Neural cell (in vitro differentiated cells): ENCODE measurements around the gene RPS5. TPM values are rescaled to one million over a fixed set of nuclear protein-coding genes. Genes with fewer than 3 reads are reported as not detected.

Experiments used
- H2AFZ ChIP-seq: fragments of 200-600, 300-800 bp; sonication (generic), shearing (Covaris generic); 2 replicates; pipeline ENCODE4 v1.6.0; 2014; ENCODE audit warnings: low read depth, mild to moderate bottlenecking, antibody characterized with exemption, low read length, moderate library complexity
- H3F3A ChIP-seq: fragments of 200-600 bp; shearing (Covaris generic); 2 replicates; pipeline ENCODE4 v1.6.1; 2016; ENCODE audit warnings: mild to moderate bottlenecking, moderate library complexity, mixed read lengths, antibody characterized with exemption, low read length; ENCODE audit not compliant: insufficient read depth, poor library complexity, severe bottlenecking
- H3K27ac ChIP-seq: fragments of 200-600, 300-800 bp; sonication (generic), shearing (Covaris generic); 2 replicates; pipeline ENCODE4 v1.5.1; 2014; ENCODE audit warnings: mild to moderate bottlenecking, low read length, moderate library complexity
- H3K27me3 ChIP-seq: fragments of 300-800, 200-600 bp; sonication (generic), shearing (Covaris generic); 2 replicates; pipeline ENCODE4 v1.6.0; 2014; ENCODE audit warnings: mild to moderate bottlenecking, low read depth, low read length, moderate library complexity; ENCODE audit not compliant: insufficient read depth
- H3K36me3 ChIP-seq: fragments of 300-800, 200-600 bp; sonication (generic), shearing (Covaris generic); 2 replicates; pipeline ENCODE4 v1.5.1; 2014; ENCODE audit warnings: mild to moderate bottlenecking, antibody characterized with exemption, low read length, moderate library complexity; ENCODE audit not compliant: insufficient read depth
- H3K4me2 ChIP-seq: fragments of 300-800, 200-600 bp; sonication (generic), shearing (Covaris generic); 2 replicates; pipeline ENCODE4 v1.6.0; 2014; ENCODE audit warnings: mild to moderate bottlenecking, low read length
- H3K4me3 ChIP-seq: fragments of 300-800, 200-600 bp; sonication (generic), shearing (Covaris generic); 2 replicates; pipeline ENCODE4 v1.5.1; 2014; ENCODE audit warnings: mild to moderate bottlenecking, low read length, moderate library complexity
- H3K79me2 ChIP-seq: fragments of 200-600 bp; shearing (Covaris generic); replicated peaks from 2 replicates; pipeline ENCODE4 v1.6.0; 2014; ENCODE audit warnings: mild to moderate bottlenecking, low read length, moderate library complexity; ENCODE audit not compliant: insufficient read depth
- H3K9ac ChIP-seq: fragments of 300-800, 200-600 bp; sonication (generic), shearing (Covaris generic); 2 replicates; pipeline ENCODE4 v1.6.1; 2016; ENCODE audit warnings: mild to moderate bottlenecking, low read length, mixed read lengths
- H3K9me2 ChIP-seq: fragments of 200-600 bp; shearing (Covaris generic); 2 replicates; pipeline ENCODE4 v1.6.1; 2016; ENCODE audit warnings: mild to moderate bottlenecking, low read length, mixed read lengths; ENCODE audit not compliant: insufficient read depth
- H3K9me3 ChIP-seq: fragments of 200-600, 300-800 bp; sonication (generic), shearing (Covaris generic); 2 replicates; pipeline ENCODE4 v1.6.1; 2016; ENCODE audit warnings: mild to moderate bottlenecking, mixed run types, low read length, moderate library complexity, mixed read lengths
- H4K20me1 ChIP-seq: fragments of 200-600 bp; shearing (Covaris generic); 2 replicates; pipeline ENCODE4 v1.6.1; 2016; ENCODE audit warnings: mild to moderate bottlenecking, mixed run types; ENCODE audit not compliant: insufficient read depth
- EP300 ChIP-seq: fragments of 450-650 bp; conservative IDR thresholded peaks from 2 replicates; pipeline ENCODE4 v1.6.1; 2014; ENCODE audit warnings: antibody characterized with exemption, mild to moderate bottlenecking, moderate library complexity; ENCODE audit not compliant: poor library complexity, severe bottlenecking
- EZH2 ChIP-seq: fragments of 200-600, 300-800 bp; shearing (Covaris generic), sonication (generic); IDR thresholded peaks from 2 replicates; pipeline ENCODE4 v1.6.1; 2014; ENCODE audit warnings: antibody characterized with exemption, low read length, borderline replicate concordance, mild to moderate bottlenecking; ENCODE audit not compliant: insufficient read depth, poor library complexity, severe bottlenecking
- MXI1 ChIP-seq: fragments of 450-650 bp; conservative IDR thresholded peaks from 2 replicates; pipeline ENCODE4 v1.6.1; 2014; ENCODE audit warnings: antibody characterized with exemption, mild to moderate bottlenecking; ENCODE audit not compliant: poor library complexity, severe bottlenecking
- POLR2AphosphoS5 ChIP-seq: IDR thresholded peaks from 2 replicates; pipeline ENCODE4 v1.6.1; 2012
- RAD21 ChIP-seq: fragments of 450-650 bp; conservative IDR thresholded peaks from 2 replicates; pipeline ENCODE4 v1.6.1; 2014; ENCODE audit warnings: antibody characterized with exemption, mild to moderate bottlenecking, moderate library complexity
- SMC3 ChIP-seq: fragments of 450-650 bp; conservative IDR thresholded peaks from 2 replicates; pipeline ENCODE4 v1.6.1; 2014; ENCODE audit warnings: antibody characterized with exemption, mild to moderate bottlenecking, moderate library complexity; ENCODE audit not compliant: poor library complexity
- TAF1 ChIP-seq: IDR thresholded peaks from 2 replicates; pipeline ENCODE4 v1.6.1; 2012; ENCODE audit warnings: low read depth
- polyA plus RNA-seq: library from polyadenylated mRNA; depleted of rRNA; stranded (reverse); fragments of >200 nt; gene quantifications from 2 replicates; pipeline ENCODE4 v1.2.3, GENCODE V29; 2014
- TF ChIP-seq, protein P1 (sequence below): IDR thresholded peaks from 2 replicates; pipeline ENCODE4 v1.6.1; 2012; ENCODE audit warnings: borderline replicate concordance
- TF ChIP-seq, protein P2 (sequence below): fragments of 450-650 bp; IDR thresholded peaks from 2 replicates; pipeline ENCODE4 v1.5.1; 2014; ENCODE audit warnings: antibody characterized with exemption, mild to moderate bottlenecking, moderate library complexity; ENCODE audit not compliant: poor library complexity, severe bottlenecking

RPS5 gene
- polyA plus RNA-seq, 1 donor from 2014 or later: 1,514 TPM

DNA sequence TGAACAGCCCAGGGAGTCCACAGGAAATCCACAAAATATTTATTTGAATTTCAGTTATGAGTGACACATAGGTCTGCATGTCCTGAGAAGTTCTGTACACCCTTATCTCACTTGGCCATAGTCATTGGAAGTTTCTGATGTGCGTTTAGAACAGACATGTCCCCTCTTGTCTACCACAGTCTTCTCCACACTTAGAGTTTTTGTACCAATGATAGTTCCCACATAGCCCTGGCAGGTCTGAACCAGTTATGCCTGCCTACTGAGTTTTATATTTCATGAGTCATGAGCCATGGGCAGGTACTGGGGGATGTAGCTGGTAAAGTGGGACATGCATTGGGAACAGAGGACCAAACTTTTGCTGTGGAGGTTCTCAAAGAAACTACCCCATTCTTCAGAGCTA is 41.5 kb downstream of the RPS5 start:
- Histone ChIP-seq H3F3A (no peaks in the 10 kb centered on the region), H4K20me1 (no peaks in the 10 kb centered on the region), H3K9me2 (no peaks in the 10 kb centered on the region), H3K9ac (no peak overlapping the region), H3K36me3 (peaks cover 14% of the 10 kb centered on the region), H3K4me2 (no peak overlapping the region), H3K4me3 (no peak overlapping the region), H2AFZ (no peak overlapping the region), H3K79me2 (no peaks in the 10 kb centered on the region), H3K27me3 (no peaks in the 10 kb centered on the region), H3K9me3 (peaks cover 19% of the 10 kb centered on the region), H3K27ac (no peak overlapping the region)
- TF ChIP-seq POLR2AphosphoS5 (no peak), RAD21 (no peak), MXI1 (no peak)
- TF ChIP-seq, protein P1, sequence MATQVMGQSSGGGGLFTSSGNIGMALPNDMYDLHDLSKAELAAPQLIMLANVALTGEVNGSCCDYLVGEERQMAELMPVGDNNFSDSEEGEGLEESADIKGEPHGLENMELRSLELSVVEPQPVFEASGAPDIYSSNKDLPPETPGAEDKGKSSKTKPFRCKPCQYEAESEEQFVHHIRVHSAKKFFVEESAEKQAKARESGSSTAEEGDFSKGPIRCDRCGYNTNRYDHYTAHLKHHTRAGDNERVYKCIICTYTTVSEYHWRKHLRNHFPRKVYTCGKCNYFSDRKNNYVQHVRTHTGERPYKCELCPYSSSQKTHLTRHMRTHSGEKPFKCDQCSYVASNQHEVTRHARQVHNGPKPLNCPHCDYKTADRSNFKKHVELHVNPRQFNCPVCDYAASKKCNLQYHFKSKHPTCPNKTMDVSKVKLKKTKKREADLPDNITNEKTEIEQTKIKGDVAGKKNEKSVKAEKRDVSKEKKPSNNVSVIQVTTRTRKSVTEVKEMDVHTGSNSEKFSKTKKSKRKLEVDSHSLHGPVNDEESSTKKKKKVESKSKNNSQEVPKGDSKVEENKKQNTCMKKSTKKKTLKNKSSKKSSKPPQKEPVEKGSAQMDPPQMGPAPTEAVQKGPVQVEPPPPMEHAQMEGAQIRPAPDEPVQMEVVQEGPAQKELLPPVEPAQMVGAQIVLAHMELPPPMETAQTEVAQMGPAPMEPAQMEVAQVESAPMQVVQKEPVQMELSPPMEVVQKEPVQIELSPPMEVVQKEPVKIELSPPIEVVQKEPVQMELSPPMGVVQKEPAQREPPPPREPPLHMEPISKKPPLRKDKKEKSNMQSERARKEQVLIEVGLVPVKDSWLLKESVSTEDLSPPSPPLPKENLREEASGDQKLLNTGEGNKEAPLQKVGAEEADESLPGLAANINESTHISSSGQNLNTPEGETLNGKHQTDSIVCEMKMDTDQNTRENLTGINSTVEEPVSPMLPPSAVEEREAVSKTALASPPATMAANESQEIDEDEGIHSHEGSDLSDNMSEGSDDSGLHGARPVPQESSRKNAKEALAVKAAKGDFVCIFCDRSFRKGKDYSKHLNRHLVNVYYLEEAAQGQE: no peak

DNA sequence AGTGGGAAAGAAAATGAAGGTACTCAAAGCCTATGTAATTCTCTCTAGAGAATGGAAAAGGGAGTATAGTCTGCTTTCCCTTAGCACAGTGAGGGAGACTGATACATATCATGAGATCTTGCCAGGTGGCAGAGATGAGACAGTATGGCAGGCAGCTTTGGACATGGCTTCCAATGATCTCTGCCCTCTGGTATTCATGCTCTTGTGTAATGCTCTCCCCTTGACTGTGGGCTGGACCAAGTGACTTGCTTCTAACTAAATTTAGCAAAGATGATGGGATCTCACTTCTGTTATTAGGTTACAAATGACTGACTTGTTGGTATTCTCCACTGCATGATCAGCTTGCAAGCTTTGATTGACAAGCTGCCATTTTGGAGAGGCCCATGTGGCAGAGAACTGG is 42.7 kb downstream of the RPS5 start:
- Histone ChIP-seq H3K27me3 (no peaks in the 10 kb centered on the region), H3K27ac (no peak overlapping the region), H4K20me1 (no peaks in the 10 kb centered on the region), H2AFZ (no peak overlapping the region), H3K79me2 (no peaks in the 10 kb centered on the region), H3K9me2 (no peaks in the 10 kb centered on the region), H3K36me3 (peaks cover 25% of the 10 kb centered on the region), H3K4me2 (no peak overlapping the region), H3K9ac (no peak overlapping the region), H3F3A (no peaks in the 10 kb centered on the region), H3K9me3 (peaks cover 30% of the 10 kb centered on the region), H3K4me3 (no peak overlapping the region)
- TF ChIP-seq TAF1: no peak
- TF ChIP-seq POLR2AphosphoS5: no peak
- no peak for TF ChIP-seq EP300
- TF ChIP-seq, protein P1: no peak
- TF ChIP-seq MXI1: no peak
- no peak for TF ChIP-seq EZH2
- TF ChIP-seq SMC3: no peak
- TF ChIP-seq, protein P2, sequence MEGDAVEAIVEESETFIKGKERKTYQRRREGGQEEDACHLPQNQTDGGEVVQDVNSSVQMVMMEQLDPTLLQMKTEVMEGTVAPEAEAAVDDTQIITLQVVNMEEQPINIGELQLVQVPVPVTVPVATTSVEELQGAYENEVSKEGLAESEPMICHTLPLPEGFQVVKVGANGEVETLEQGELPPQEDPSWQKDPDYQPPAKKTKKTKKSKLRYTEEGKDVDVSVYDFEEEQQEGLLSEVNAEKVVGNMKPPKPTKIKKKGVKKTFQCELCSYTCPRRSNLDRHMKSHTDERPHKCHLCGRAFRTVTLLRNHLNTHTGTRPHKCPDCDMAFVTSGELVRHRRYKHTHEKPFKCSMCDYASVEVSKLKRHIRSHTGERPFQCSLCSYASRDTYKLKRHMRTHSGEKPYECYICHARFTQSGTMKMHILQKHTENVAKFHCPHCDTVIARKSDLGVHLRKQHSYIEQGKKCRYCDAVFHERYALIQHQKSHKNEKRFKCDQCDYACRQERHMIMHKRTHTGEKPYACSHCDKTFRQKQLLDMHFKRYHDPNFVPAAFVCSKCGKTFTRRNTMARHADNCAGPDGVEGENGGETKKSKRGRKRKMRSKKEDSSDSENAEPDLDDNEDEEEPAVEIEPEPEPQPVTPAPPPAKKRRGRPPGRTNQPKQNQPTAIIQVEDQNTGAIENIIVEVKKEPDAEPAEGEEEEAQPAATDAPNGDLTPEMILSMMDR: no peak
- no peak for TF ChIP-seq RAD21
